GM03348 (cell line): Measurements from ENCODE around the gene PDC.

Experiments
- DNase-seq: peaks from one replicate; pipeline ENCODE4 v3.0.0; 2012; ENCODE audit warnings: low spot score

The PDC gene

GRCh38 chr1:186461014-186461413 lies at the start of gene PDC:
PDC (minus strand) TSS chr1:186461114; CDS start chr1:186449459, 11,655 bp downstream.
- DNase-seq, result no peak

GRCh38 chr1:186503190-186503589 lies 42.3 kb upstream of the PDC start:
- no peak for DNase-seq

- DNase-seq, result peak; percentile 12
Observed at GRCh38 chr1:186502087-186502486, 41.2 kb upstream of the PDC start.

- DNase-seq, result no peak
Observed at GRCh38 chr1:186500804-186501203, 39.9 kb upstream of the PDC start.

- no peak for DNase-seq
Observed at GRCh38 chr1:186499571-186499970, 38.7 kb upstream of the PDC start.

- DNase-seq, result peak; percentile 13
Observed at GRCh38 chr1:186498695-186499389, 37.9 kb upstream of the PDC start.

GRCh38 chr1:186498071-186498470 lies 37.2 kb upstream of the PDC start:
- no peak for DNase-seq

- DNase-seq, result no peak
Observed at GRCh38 chr1:186497651-186498050, 36.7 kb upstream of the PDC start.

- DNase-seq, result no peak
Observed at GRCh38 chr1:186496171-186496851, 35.4 kb upstream of the PDC start.

- DNase-seq, result no peak
Observed at GRCh38 chr1:186494832-186495271, 33.9 kb upstream of the PDC start.

- no peak for DNase-seq
Observed at GRCh38 chr1:186492531-186493291, 31.8 kb upstream of the PDC start.

- DNase-seq, result no peak
Observed at GRCh38 chr1:186491336-186491735, 30.4 kb upstream of the PDC start.

GRCh38 chr1:186487163-186487562 lies 26.2 kb upstream of the PDC start:
- no peak for DNase-seq

- DNase-seq, result no peak
Observed at GRCh38 chr1:186486061-186486460, 25.1 kb upstream of the PDC start.

- DNase-seq, result no peak
Observed at GRCh38 chr1:186483561-186483960, 22.6 kb upstream of the PDC start.

- peak; percentile 70 for DNase-seq
Observed at GRCh38 chr1:186482661-186483255, 21.8 kb upstream of the PDC start.

- DNase-seq, result no peak
Observed at GRCh38 chr1:186481303-186481888, 20.5 kb upstream of the PDC start.

- no peak for DNase-seq
Observed at GRCh38 chr1:186479162-186479561, 18.2 kb upstream of the PDC start.

GRCh38 chr1:186476264-186477040 lies 15.5 kb upstream of the PDC start:
- DNase-seq, result no peak

GRCh38 chr1:186474208-186474607 lies 13.3 kb upstream of the PDC start:
- peak; percentile 11 for DNase-seq

GRCh38 chr1:186473047-186473446 lies 12.1 kb upstream of the PDC start:
- no peak for DNase-seq
